ENCODE data around the gene TSR1. TPM values are rescaled to one million over a fixed set of nuclear protein-coding genes. Genes with fewer than 3 reads are reported as not detected.

TSR1 gene
- total RNA-seq, 1 donor from 2014 or later = 36.4 TPM

- Histone ChIP-seq H4K20me1 (ENCODE audit: insufficient read depth, low read length) (no peaks in the 10 kb centered on the region), H3K4me3 (ENCODE audit: insufficient read depth, low read depth, low read length) (no peak overlapping the region), H3K4me2 (ENCODE audit: low read length) (no peak overlapping the region), H3K27me3 (ENCODE audit: insufficient read depth, low read length) (no peaks in the 10 kb centered on the region), H3K79me2 (ENCODE audit: insufficient read depth, low read length) (no peaks in the 10 kb centered on the region), H2AFZ (ENCODE audit: low read depth, low read length) (no peak overlapping the region), H3K9ac (ENCODE audit: low read length) (no peak overlapping the region), H3K36me3 (ENCODE audit: insufficient read depth, low read length) (peaks cover 40% of the 10 kb centered on the region), H3K27ac (ENCODE audit: low read depth, low read length) (no peak overlapping the region), H3K9me3 (ENCODE audit: insufficient read depth, low read depth, low read length) (no peaks in the 10 kb centered on the region), H3K4me1 (ENCODE audit: insufficient read depth, low read length) (no peaks in the 10 kb centered on the region)
- FAIRE-seq (no peak), DNase-seq (ENCODE audit: low read depth) (no peak)
- no peaks in the 10 kb centered on the region for H3K9me3 Mint-ChIP-seq (ENCODE audit: unreplicated experiment)
- H3K27ac Mint-ChIP-seq (ENCODE audit: unreplicated experiment) = no peak overlapping the region
- TF ChIP-seq EZH2 (IDR thresholded peaks at IDR 0.05; ENCODE audit: insufficient read depth, low read length) = no peak
- no peak for TF ChIP-seq CTCF (IDR thresholded peaks at IDR 0.05; ENCODE audit: insufficient read depth, low read depth, low read length)
- H3K27me3 Mint-ChIP-seq (ENCODE audit: low read depth, unreplicated experiment) = no peaks in the 10 kb centered on the region
- peaks cover 32% of the 10 kb centered on the region for H3K36me3 Mint-ChIP-seq (ENCODE audit: low read depth, unreplicated experiment)
- H3K4me1 Mint-ChIP-seq (ENCODE audit: low read depth, unreplicated experiment) = peaks cover 7% of the 10 kb centered on the region
- H3K4me3 Mint-ChIP-seq (ENCODE audit: unreplicated experiment) = no peak overlapping the region
Observed at GRCh38 chr17:2277429-2278170, 58.7 kb downstream of the TSR1 start.

- Mint-ChIP-seq H3K27ac (ENCODE audit: unreplicated experiment) (no peak overlapping the region), H3K27me3 (ENCODE audit: low read depth, unreplicated experiment) (no peaks in the 10 kb centered on the region)
- no peaks in the 10 kb centered on the region for H3K27me3 ChIP-seq (ENCODE audit: insufficient read depth, low read length)
Observed at GRCh38 chr17:2275722-2276121, 60.5 kb downstream of the TSR1 start.

More at GRCh38 chr17:2275722-2276121, 60.5 kb downstream of the TSR1 start:
- Histone ChIP-seq H3K4me3 (ENCODE audit: insufficient read depth, low read depth, low read length) (no peak overlapping the region), H3K9me3 (ENCODE audit: insufficient read depth, low read depth, low read length) (no peaks in the 10 kb centered on the region), H3K79me2 (ENCODE audit: insufficient read depth, low read length) (no peaks in the 10 kb centered on the region), H3K4me1 (ENCODE audit: insufficient read depth, low read length) (no peaks in the 10 kb centered on the region), H3K9ac (ENCODE audit: low read length) (no peak overlapping the region), H3K4me2 (ENCODE audit: low read length) (no peak overlapping the region), H3K27ac (ENCODE audit: low read depth, low read length) (no peak overlapping the region), H2AFZ (ENCODE audit: low read depth, low read length) (no peak overlapping the region), H4K20me1 (ENCODE audit: insufficient read depth, low read length) (no peaks in the 10 kb centered on the region), H3K36me3 (ENCODE audit: insufficient read depth, low read length) (peaks cover 30% of the 10 kb centered on the region)
- Mint-ChIP-seq H3K36me3 (ENCODE audit: low read depth, unreplicated experiment) (peaks cover 30% of the 10 kb centered on the region), H3K4me3 (ENCODE audit: unreplicated experiment) (no peak overlapping the region), H3K9me3 (ENCODE audit: unreplicated experiment) (no peaks in the 10 kb centered on the region), H3K4me1 (ENCODE audit: low read depth, unreplicated experiment) (no peaks in the 10 kb centered on the region)
- FAIRE-seq (no peak), DNase-seq (ENCODE audit: low read depth) (no peak)
- TF ChIP-seq CTCF (IDR thresholded peaks at IDR 0.05; ENCODE audit: insufficient read depth, low read depth, low read length) (no peak), EZH2 (IDR thresholded peaks at IDR 0.05; ENCODE audit: insufficient read depth, low read length) (no peak)
